IMR-90 (cell line): ENCODE results near the gene C7orf33. TPM values are rescaled to one million over a fixed set of nuclear protein-coding genes. Genes with fewer than 3 reads are reported as not detected.

ENCODE experiments used
- ATAC-seq: fragments of 200-7000 bp; cut with Tn5 transposase; 2 replicates; pipeline ENCODE4 v1.9.1; 2020; ENCODE audit warnings: low read depth, mild to moderate bottlenecking, moderate library complexity
- BruUV-seq: library from RNA; stranded (reverse); fragments of 400-500 nt; replicated peaks from 2 replicates; lab custom pipeline; 2021; lab: Mats Ljungman, UMichigan
- CTCF ChIA-PET: fragments of 300-600 bp; formaldehyde crosslinking; extraction: SDS; loops from one replicate; lab custom pipeline; 2021; ENCODE audit warnings: antibody characterized with exemption; lab: Yijun Ruan, JAX
- POLR2A ChIA-PET: fragments of 300-600 bp; sonication (Branson Sonifier 250); formaldehyde crosslinking; loops from one replicate; lab custom pipeline; 2022; ENCODE audit warnings: antibody characterized with exemption; ENCODE audit not compliant: unreplicated experiment; lab: Charles Lee
- DNase-seq: peaks from one replicate; pipeline ENCODE4 v3.0.0; 2013
- H2AFZ ChIP-seq: replicated peaks from 2 replicates; pipeline ENCODE3; 2013; ENCODE audit warnings: low read length, mild to moderate bottlenecking; ENCODE audit not compliant: poor library complexity
- H2AK5ac ChIP-seq: 2 replicates; pipeline ENCODE4 v1.6.1; 2013; ENCODE audit warnings: low read depth, low read length, inconsistent platforms
- H2AK9ac ChIP-seq: replicated peaks from 2 replicates; pipeline ENCODE3; 2013; ENCODE audit warnings: mild to moderate bottlenecking, low read depth, low read length, moderate library complexity; ENCODE audit not compliant: poor library complexity
- H2BK120ac ChIP-seq: 2 replicates; pipeline ENCODE4 v1.6.1; 2013; ENCODE audit warnings: low read depth, low read length, inconsistent platforms
- H2BK15ac ChIP-seq: 3 replicates; pipeline ENCODE4 v1.6.1; 2013; ENCODE audit warnings: low read depth, low read length, inconsistent platforms
- H2BK20ac ChIP-seq: 2 replicates; pipeline ENCODE4 v1.6.1; 2013; ENCODE audit warnings: low read depth, mild to moderate bottlenecking, inconsistent platforms, low read length, moderate library complexity
- H2BK5ac ChIP-seq: 2 replicates; pipeline ENCODE4 v1.6.1; 2013; ENCODE audit warnings: mild to moderate bottlenecking, low read depth, low read length, inconsistent platforms; ENCODE audit not compliant: poor library complexity, severe bottlenecking
- H3K14ac ChIP-seq: replicated peaks from 2 replicates; pipeline ENCODE4 v1.6.1; 2013; ENCODE audit warnings: low read depth, low read length, inconsistent platforms
- H3K18ac ChIP-seq: 2 replicates; pipeline ENCODE4 v1.6.1; 2013; ENCODE audit warnings: low read depth, low read length, control low read depth
- H3K23ac ChIP-seq: 2 replicates; pipeline ENCODE4 v1.6.1; 2013; ENCODE audit warnings: low read depth, low read length, inconsistent platforms
- H3K27ac ChIP-seq: 2 replicates; pipeline ENCODE4 v1.5.1; 2013; ENCODE audit warnings: mild to moderate bottlenecking, control low read depth, low read length; ENCODE audit not compliant: insufficient read depth
- H3K27me3 ChIP-seq: 2 replicates; pipeline ENCODE4 v1.6.1; 2013; ENCODE audit warnings: low read length; ENCODE audit not compliant: control insufficient read depth, insufficient read depth
- H3K36me3 ChIP-seq: 2 replicates; pipeline ENCODE4 v1.6.1; 2013; ENCODE audit warnings: low read length, mixed read lengths; ENCODE audit not compliant: control insufficient read depth, insufficient read depth
- H3K4ac ChIP-seq: 2 replicates; pipeline ENCODE4 v1.6.1; 2013; ENCODE audit warnings: low read depth, low read length, inconsistent platforms
- H3K4me1 ChIP-seq: 2 replicates; pipeline ENCODE4 v1.6.1; 2013; ENCODE audit warnings: low read length, mixed read lengths; ENCODE audit not compliant: control insufficient read depth, insufficient read depth
- H3K4me2 ChIP-seq: 2 replicates; pipeline ENCODE4 v1.6.1; 2013; ENCODE audit warnings: low read depth, mild to moderate bottlenecking, control low read depth, low read length, moderate library complexity
- H3K4me3 ChIP-seq: 2 replicates; pipeline ENCODE4 v1.5.1; 2013; ENCODE audit warnings: low read depth, mild to moderate bottlenecking, control low read depth, low read length, moderate library complexity; ENCODE audit not compliant: insufficient read depth
- H3K56ac ChIP-seq: 2 replicates; pipeline ENCODE4 v1.6.1; 2013; ENCODE audit warnings: low read length, inconsistent platforms; ENCODE audit not compliant: insufficient read depth; ENCODE audit errors: extremely low read depth
- H3K79me1 ChIP-seq, 2 experiments: 2 replicates each; pipeline ENCODE4 v1.6.1; 2013; ENCODE audit warnings: low read length in 2 of 2, inconsistent platforms in 1 of 2, low read depth in 1 of 2
- H3K9ac ChIP-seq: 2 replicates; pipeline ENCODE4 v1.6.1; 2013; ENCODE audit warnings: low read depth, low read length, control low read depth
- H3K9me1 ChIP-seq: 2 replicates; pipeline ENCODE4 v1.6.1; 2013; ENCODE audit warnings: low read length, inconsistent platforms; ENCODE audit not compliant: insufficient read depth
- H3K9me3 ChIP-seq: 2 replicates; pipeline ENCODE4 v1.6.1; 2013; ENCODE audit warnings: low read length; ENCODE audit not compliant: control insufficient read depth, insufficient read depth
- H4K20me1 ChIP-seq: 2 replicates; pipeline ENCODE4 v1.6.1; 2013; ENCODE audit warnings: low read length, inconsistent platforms; ENCODE audit not compliant: insufficient read depth
- H4K5ac ChIP-seq: 2 replicates; pipeline ENCODE4 v1.6.1; 2013; ENCODE audit warnings: mild to moderate bottlenecking, low read depth, low read length, control low read depth
- H4K8ac ChIP-seq, 2 experiments: 2 replicates each; pipeline ENCODE4 v1.6.1; 2013; ENCODE audit warnings: low read depth in 2 of 2, low read length in 2 of 2, control low read depth in 1 of 2, inconsistent platforms in 1 of 2
- H4K91ac ChIP-seq: 2 replicates; pipeline ENCODE4 v1.6.1; 2013; ENCODE audit warnings: low read depth, low read length, inconsistent platforms; ENCODE audit not compliant: insufficient read depth
- POLR2A ChIP-seq: IDR thresholded peaks from 2 replicates; pipeline ENCODE4 v1.6.1; 2012; ENCODE audit warnings: mild to moderate bottlenecking, low read depth, low read length
- WGBS, 2 experiments: methylation state at CpG; one replicate each; pipeline versions ENCODE4 v1.1.5 to v1.1.7; 2013; ENCODE audit warnings: missing lambda C conversion rate in 2 of 2; ENCODE audit not compliant: insufficient read length in 1 of 2; ENCODE audit errors: extremely low coverage in 2 of 2; 5-methylcytosine and 5-hydroxymethylcytosine counted together
- dilution Hi-C: fragments of 300-500 bp; cut with HindIII; formaldehyde crosslinking; loops from one replicate; pipeline ENCODE4 v1.14.3; 2018; ENCODE audit warnings: low sequenced_read_pairs; ENCODE audit not compliant: unreplicated experiment
- in situ Hi-C: fragments of 300-500 bp; cut with MboI; formaldehyde crosslinking; loops from 3 replicates; pipeline ENCODE4 v1.14.3; 2019; ENCODE audit warnings: low sequenced_read_pairs, inconsistent platforms, mixed read lengths
- intact Hi-C: fragments of 100-400 bp; cut with micrococcal nuclease; formaldehyde crosslinking; loops from 2 replicates; pipeline ENCODE4 v1.10.0; 2022
- polyA plus RNA-seq, 3 experiments: library from polyadenylated mRNA; depleted of rRNA; stranded (reverse); fragments of >200 nt; gene quantifications; 2 replicates each; pipeline ENCODE4 v1.2.3, GENCODE V29; 2012; ENCODE audit warnings: low replicate concordance in 1 of 3
- total RNA-seq: library from RNA; depleted of rRNA; stranded (reverse); fragments of >200 nt; gene quantifications from 2 replicates; pipeline ENCODE4 v1.2.3, GENCODE V29; 2012

The C7orf33 gene
- total and polyA plus RNA-seq, 2 of the 4 experiments (the other 2 are of a cell fraction), result not detected

GRCh38 chr7:148545932-148546331 lies 44.6 kb upstream of the C7orf33 start:
- ChIA-PET CTCF (no interaction called here), POLR2A (no interaction called here)
- Histone ChIP-seq H2AFZ (no peak overlapping the region), H3K56ac (no peak overlapping the region), H3K23ac (no peak overlapping the region), H3K36me3 (no peaks in the 10 kb centered on the region), H3K14ac (no peak overlapping the region), H3K4me1 (no peaks in the 10 kb centered on the region), H3K4me3 (no peak overlapping the region), H3K27me3 (no peaks in the 10 kb centered on the region), H3K18ac (no peak overlapping the region), H2BK5ac (no peak overlapping the region), H4K91ac (no peak overlapping the region), H4K5ac (no peak overlapping the region), H4K20me1 (no peaks in the 10 kb centered on the region), H3K9ac (no peak overlapping the region), H2AK5ac (no peak overlapping the region), H3K4ac (no peak overlapping the region), H2BK20ac (no peak overlapping the region), H3K9me3 (no peaks in the 10 kb centered on the region), H4K8ac (no peak overlapping the region), H3K79me1 (no peaks in the 10 kb centered on the region), H2BK120ac (no peak overlapping the region), H2AK9ac (no peak overlapping the region), H3K9me1 (no peaks in the 10 kb centered on the region), H2BK15ac (no peak overlapping the region), H3K4me2 (no peak overlapping the region), H3K27ac (no peak overlapping the region)
- no TSS peak for BruUV-seq
- DNase-seq (no peak), ATAC-seq (no peak)
- dilution Hi-C loops (no loop called here), in situ Hi-C loops (no loop called here), intact Hi-C loops (no loop called here)
- no CpG with 5 or more reads among the region's 4 CpGs for WGBS, 2 experiments
- TF ChIP-seq POLR2A, result no peak
